Breast epithelium (tissue), 3 donors: ENCODE results near the gene OTUD5.

Experiments used
- POLR2A ChIP-seq: fragments of 450-650 bp; IDR thresholded peaks from one replicate; pipeline ENCODE4 v1.6.1; 2016; ENCODE audit warnings: antibody characterized with exemption, mild to moderate bottlenecking, moderate library complexity
- TF ChIP-seq, protein P1 (sequence below), 3 donors: fragments of 450-650 bp; IDR thresholded peaks; one replicate each; pipeline ENCODE4 v1.5.1; 2016 to 2017; ENCODE audit warnings: antibody characterized with exemption in 3 of 3, mild to moderate bottlenecking in 3 of 3, moderate library complexity in 3 of 3

- TF ChIP-seq POLR2A: no peak
- TF ChIP-seq, protein P1, sequence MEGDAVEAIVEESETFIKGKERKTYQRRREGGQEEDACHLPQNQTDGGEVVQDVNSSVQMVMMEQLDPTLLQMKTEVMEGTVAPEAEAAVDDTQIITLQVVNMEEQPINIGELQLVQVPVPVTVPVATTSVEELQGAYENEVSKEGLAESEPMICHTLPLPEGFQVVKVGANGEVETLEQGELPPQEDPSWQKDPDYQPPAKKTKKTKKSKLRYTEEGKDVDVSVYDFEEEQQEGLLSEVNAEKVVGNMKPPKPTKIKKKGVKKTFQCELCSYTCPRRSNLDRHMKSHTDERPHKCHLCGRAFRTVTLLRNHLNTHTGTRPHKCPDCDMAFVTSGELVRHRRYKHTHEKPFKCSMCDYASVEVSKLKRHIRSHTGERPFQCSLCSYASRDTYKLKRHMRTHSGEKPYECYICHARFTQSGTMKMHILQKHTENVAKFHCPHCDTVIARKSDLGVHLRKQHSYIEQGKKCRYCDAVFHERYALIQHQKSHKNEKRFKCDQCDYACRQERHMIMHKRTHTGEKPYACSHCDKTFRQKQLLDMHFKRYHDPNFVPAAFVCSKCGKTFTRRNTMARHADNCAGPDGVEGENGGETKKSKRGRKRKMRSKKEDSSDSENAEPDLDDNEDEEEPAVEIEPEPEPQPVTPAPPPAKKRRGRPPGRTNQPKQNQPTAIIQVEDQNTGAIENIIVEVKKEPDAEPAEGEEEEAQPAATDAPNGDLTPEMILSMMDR (IDR thresholded peaks at IDR 0.05): no peak
Observed at GRCh38 chrX:49000636-49001035, 43.2 kb upstream of the OTUD5 start.
